GM20000 (cell line): ENCODE data around the gene WNT3A.
"Not testable (repeated sequence)": the region's sequence is repeated elsewhere in the genome, so short reads cannot be mapped to it uniquely, and the experiment has no call there.

Source experiments
- DNase-seq: peaks from one replicate; pipeline ENCODE4 v3.0.0; 2012; ENCODE audit warnings: low spot score
- CTCF ChIP-seq: IDR thresholded peaks from 2 replicates; pipeline ENCODE4 v1.5.1; 2012; ENCODE audit warnings: mild to moderate bottlenecking, control low read depth; ENCODE audit errors: extremely low read depth, missing control alignments

The WNT3A gene

GRCh38 chr1:227975583-227976283, 31.1 kb upstream of the WNT3A start:
- DNase-seq: not testable (repeated sequence)

- DNase-seq: no peak
- no peak for TF ChIP-seq CTCF
These were observed 19.6 kb upstream of the WNT3A start for GRCh38 chr1:227987181-227987580.

- DNase-seq: no peak
- no peak for TF ChIP-seq CTCF
These were observed 12.0 kb upstream of the WNT3A start for GRCh38 chr1:227994632-227995300.

GRCh38 chr1:227996187-227996950, 10.4 kb upstream of the WNT3A start:
- no peak for TF ChIP-seq CTCF
- DNase-seq: no peak

GRCh38 chr1:227998374-227999055, 8.3 kb upstream of the WNT3A start:
- no peak for DNase-seq
- TF ChIP-seq CTCF: no peak

GRCh38 chr1:227999056-227999930, 7.5 kb upstream of the WNT3A start:
- peak; percentile 83 for DNase-seq
- peak; percentile 75 for TF ChIP-seq CTCF

GRCh38 chr1:228000416-228000815, 6.4 kb upstream of the WNT3A start:
- no peak for TF ChIP-seq CTCF
- no peak for DNase-seq
